ENCODE data around the gene KIF16B.

The KIF16B gene

DNA sequence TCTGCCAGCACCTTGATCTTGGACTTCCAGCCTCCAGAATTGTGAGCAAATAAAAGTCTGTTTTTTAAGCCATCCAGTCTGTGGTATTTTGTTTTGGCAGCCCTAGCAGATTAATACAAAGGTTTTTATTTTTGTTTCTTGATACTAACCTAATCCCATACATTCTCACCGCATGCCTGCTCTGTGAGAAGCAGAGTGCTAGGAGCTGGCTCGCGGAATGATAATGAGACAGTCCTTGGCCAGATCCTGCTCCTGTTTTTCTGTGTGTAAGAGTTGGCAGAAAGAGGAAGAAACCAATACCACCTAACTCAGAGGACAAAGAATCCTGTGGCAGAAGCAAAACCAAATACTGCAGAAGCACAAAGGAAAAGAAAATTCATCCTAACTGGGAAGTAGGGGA lies 82.6 kb downstream of the KIF16B start:
- no peak for TF ChIP-seq SIN3A (IDR thresholded peaks at IDR 0.05; ENCODE audit: borderline replicate concordance, insufficient read depth, low read length)
- no peak for TF ChIP-seq TAF1 (IDR thresholded peaks at IDR 0.05; ENCODE audit: borderline replicate concordance, insufficient read depth, low read length)
- TF ChIP-seq, protein P1, sequence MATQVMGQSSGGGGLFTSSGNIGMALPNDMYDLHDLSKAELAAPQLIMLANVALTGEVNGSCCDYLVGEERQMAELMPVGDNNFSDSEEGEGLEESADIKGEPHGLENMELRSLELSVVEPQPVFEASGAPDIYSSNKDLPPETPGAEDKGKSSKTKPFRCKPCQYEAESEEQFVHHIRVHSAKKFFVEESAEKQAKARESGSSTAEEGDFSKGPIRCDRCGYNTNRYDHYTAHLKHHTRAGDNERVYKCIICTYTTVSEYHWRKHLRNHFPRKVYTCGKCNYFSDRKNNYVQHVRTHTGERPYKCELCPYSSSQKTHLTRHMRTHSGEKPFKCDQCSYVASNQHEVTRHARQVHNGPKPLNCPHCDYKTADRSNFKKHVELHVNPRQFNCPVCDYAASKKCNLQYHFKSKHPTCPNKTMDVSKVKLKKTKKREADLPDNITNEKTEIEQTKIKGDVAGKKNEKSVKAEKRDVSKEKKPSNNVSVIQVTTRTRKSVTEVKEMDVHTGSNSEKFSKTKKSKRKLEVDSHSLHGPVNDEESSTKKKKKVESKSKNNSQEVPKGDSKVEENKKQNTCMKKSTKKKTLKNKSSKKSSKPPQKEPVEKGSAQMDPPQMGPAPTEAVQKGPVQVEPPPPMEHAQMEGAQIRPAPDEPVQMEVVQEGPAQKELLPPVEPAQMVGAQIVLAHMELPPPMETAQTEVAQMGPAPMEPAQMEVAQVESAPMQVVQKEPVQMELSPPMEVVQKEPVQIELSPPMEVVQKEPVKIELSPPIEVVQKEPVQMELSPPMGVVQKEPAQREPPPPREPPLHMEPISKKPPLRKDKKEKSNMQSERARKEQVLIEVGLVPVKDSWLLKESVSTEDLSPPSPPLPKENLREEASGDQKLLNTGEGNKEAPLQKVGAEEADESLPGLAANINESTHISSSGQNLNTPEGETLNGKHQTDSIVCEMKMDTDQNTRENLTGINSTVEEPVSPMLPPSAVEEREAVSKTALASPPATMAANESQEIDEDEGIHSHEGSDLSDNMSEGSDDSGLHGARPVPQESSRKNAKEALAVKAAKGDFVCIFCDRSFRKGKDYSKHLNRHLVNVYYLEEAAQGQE (IDR thresholded peaks at IDR 0.05; ENCODE audit: insufficient read depth in 1 of 2, low read depth in 2 of 2, low read length in 2 of 2), result no peak
- TF ChIP-seq POLR2AphosphoS5 (IDR thresholded peaks at IDR 0.05; ENCODE audit: low read depth, low read length), result no peak
- TF ChIP-seq FOXP2 (optimal IDR thresholded peaks at IDR 0.05; ENCODE audit: borderline replicate concordance, extremely low read depth, extremely low read length, insufficient read depth), result no peak

DNA sequence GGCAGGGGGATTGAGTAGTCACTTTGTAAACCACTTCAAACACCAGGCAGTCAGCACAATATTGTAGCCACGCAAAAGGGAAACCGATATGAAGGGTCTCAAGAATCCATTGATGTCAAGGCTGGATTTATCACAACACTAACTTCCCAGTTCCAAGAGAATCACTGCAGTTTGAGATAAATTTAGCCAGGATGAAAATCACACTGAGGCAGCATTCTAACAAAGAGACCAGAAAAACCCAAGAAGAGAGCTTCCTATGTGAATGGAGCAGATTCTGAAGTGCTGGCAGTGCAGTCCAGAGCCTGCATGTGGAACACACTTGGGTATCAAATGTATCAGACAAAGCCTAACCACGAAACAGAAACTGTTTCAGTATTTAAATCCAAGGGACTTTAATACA lies 84.6 kb downstream of the KIF16B start:
- TF ChIP-seq FOXP2 (optimal IDR thresholded peaks at IDR 0.05; ENCODE audit: borderline replicate concordance, extremely low read depth, extremely low read length, insufficient read depth) (no peak), SIN3A (IDR thresholded peaks at IDR 0.05; ENCODE audit: borderline replicate concordance, insufficient read depth, low read length) (no peak), POLR2AphosphoS5 (IDR thresholded peaks at IDR 0.05; ENCODE audit: low read depth, low read length) (no peak), TAF1 (IDR thresholded peaks at IDR 0.05; ENCODE audit: borderline replicate concordance, insufficient read depth, low read length) (no peak)
- TF ChIP-seq, protein P1 (IDR thresholded peaks at IDR 0.05; ENCODE audit: insufficient read depth in 1 of 2, low read depth in 2 of 2, low read length in 2 of 2), result no peak

DNA sequence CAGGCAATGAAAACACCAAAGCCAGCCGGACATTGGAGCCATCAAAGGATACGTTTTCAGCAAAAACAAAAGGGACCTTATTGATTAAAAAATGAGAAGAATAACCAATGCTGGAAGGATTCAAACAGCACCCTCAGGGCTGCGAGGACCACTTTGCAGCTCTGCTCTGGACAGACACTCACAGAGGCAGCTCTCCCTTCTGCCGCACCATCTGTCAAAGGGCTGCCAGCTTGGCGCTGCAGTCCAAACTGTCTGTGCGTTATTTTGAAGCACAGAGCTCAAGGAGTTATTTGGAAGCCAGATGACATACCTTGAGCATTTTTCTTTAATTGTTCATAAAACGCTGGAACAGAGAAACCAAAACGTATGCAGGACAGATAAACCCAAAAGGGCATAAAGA lies 85.2 kb downstream of the KIF16B start:
- TF ChIP-seq SIN3A (IDR thresholded peaks at IDR 0.05; ENCODE audit: borderline replicate concordance, insufficient read depth, low read length), result no peak
- TF ChIP-seq TAF1 (IDR thresholded peaks at IDR 0.05; ENCODE audit: borderline replicate concordance, insufficient read depth, low read length), result no peak
- TF ChIP-seq FOXP2 (optimal IDR thresholded peaks at IDR 0.05; ENCODE audit: borderline replicate concordance, extremely low read depth, extremely low read length, insufficient read depth), result no peak
- no peak for TF ChIP-seq POLR2AphosphoS5 (IDR thresholded peaks at IDR 0.05; ENCODE audit: low read depth, low read length)

DNA sequence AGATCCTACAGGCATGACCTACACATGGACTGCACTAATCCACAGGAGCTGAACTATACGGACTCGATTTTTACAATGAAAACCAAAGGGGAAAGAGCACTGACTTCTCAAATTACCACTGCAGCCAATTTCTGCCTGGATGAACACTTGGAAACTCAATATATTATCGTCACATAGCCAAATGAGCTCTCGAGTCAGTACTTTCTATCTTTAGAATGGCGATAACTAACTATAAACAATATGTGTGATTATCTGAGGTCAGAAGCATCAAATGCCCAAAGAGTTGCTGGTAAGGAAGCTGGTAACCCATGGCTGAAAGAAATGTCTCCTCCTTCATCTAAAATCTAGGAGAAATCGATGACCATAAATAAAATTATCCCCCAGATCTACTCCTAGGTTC lies 86.7 kb downstream of the KIF16B start:
- no peak for TF ChIP-seq FOXP2 (optimal IDR thresholded peaks at IDR 0.05; ENCODE audit: borderline replicate concordance, extremely low read depth, extremely low read length, insufficient read depth)

DNA sequence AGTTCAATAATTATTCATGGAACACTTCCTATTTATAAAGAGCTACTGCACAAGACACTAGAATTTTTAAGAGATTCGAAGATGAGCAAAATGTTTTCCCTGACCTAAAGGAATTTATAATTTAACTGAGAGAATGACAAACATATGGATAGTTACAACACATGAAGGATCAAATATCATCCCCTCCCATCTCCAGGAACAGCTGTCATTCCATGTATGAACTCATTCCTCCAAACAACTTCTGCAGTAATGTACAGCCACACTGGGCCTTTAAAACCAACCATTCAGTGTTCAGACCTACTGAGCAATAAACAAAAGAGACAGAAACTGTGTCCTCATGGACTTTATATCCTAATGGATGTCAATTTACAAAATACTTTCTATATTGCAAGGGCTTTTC lies 87.8 kb downstream of the KIF16B start:
- TF ChIP-seq FOXP2 (optimal IDR thresholded peaks at IDR 0.05; ENCODE audit: borderline replicate concordance, extremely low read depth, extremely low read length, insufficient read depth) (no peak), TAF1 (IDR thresholded peaks at IDR 0.05; ENCODE audit: borderline replicate concordance, insufficient read depth, low read length) (no peak), SIN3A (IDR thresholded peaks at IDR 0.05; ENCODE audit: borderline replicate concordance, insufficient read depth, low read length) (no peak), POLR2AphosphoS5 (IDR thresholded peaks at IDR 0.05; ENCODE audit: low read depth, low read length) (no peak)
- TF ChIP-seq, protein P1 (IDR thresholded peaks at IDR 0.05; ENCODE audit: insufficient read depth in 1 of 2, low read depth in 2 of 2, low read length in 2 of 2), result no peak

DNA sequence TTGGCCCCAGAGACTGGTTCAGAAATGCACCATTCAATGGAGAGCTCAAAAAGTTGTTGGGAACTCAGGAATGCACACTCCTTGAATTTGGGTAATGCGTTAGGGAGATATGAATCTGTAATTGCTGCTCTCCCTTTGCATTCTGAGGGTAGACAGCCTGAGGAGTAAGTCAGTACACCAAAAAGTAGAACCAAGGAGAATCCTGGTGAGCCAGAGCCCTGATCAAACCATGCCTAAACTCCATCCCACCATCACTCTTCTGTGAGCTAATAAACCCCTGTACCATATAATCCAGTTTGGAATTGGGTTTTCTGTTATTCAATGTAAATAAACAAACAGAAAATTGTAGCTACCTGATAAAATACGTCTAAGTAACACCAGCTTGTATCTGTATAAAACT lies 90.2 kb downstream of the KIF16B start:
- TF ChIP-seq SIN3A (IDR thresholded peaks at IDR 0.05; ENCODE audit: borderline replicate concordance, insufficient read depth, low read length), result no peak
- TF ChIP-seq FOXP2 (optimal IDR thresholded peaks at IDR 0.05; ENCODE audit: borderline replicate concordance, extremely low read depth, extremely low read length, insufficient read depth), result no peak
- no peak for TF ChIP-seq TAF1 (IDR thresholded peaks at IDR 0.05; ENCODE audit: borderline replicate concordance, insufficient read depth, low read length)
- TF ChIP-seq, protein P1 (IDR thresholded peaks at IDR 0.05; ENCODE audit: insufficient read depth in 1 of 2, low read depth in 2 of 2, low read length in 2 of 2), result no peak
- TF ChIP-seq POLR2AphosphoS5 (IDR thresholded peaks at IDR 0.05; ENCODE audit: low read depth, low read length), result no peak
